ENCODE measurements around the gene CERK.
A peak's percentile ranks its signal among the peaks of the same experiment; 100 is the strongest.

The CERK gene

DNA sequence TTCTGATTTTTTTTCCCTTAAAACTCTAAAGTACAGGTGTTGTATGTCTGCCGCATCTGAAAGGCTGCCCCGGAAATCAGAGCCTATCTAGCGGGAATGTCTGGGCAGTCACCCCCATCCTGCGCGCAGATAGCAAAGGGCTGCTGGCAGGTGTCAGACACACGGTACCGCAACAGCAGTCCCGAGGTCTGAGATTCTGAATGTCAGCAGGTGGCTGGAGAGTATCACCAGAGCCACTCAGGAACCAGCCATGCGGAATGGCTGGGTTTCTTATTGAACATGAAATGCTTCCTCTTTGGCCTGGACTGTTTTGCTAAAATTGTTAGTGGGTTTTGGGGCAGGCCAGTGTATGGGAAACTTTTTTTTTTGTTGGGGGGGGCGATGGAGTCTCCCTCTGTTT lies 53.3 kb downstream of the CERK start:
- TF ChIP-seq, protein P1, sequence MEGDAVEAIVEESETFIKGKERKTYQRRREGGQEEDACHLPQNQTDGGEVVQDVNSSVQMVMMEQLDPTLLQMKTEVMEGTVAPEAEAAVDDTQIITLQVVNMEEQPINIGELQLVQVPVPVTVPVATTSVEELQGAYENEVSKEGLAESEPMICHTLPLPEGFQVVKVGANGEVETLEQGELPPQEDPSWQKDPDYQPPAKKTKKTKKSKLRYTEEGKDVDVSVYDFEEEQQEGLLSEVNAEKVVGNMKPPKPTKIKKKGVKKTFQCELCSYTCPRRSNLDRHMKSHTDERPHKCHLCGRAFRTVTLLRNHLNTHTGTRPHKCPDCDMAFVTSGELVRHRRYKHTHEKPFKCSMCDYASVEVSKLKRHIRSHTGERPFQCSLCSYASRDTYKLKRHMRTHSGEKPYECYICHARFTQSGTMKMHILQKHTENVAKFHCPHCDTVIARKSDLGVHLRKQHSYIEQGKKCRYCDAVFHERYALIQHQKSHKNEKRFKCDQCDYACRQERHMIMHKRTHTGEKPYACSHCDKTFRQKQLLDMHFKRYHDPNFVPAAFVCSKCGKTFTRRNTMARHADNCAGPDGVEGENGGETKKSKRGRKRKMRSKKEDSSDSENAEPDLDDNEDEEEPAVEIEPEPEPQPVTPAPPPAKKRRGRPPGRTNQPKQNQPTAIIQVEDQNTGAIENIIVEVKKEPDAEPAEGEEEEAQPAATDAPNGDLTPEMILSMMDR (IDR thresholded peaks at IDR 0.05; ENCODE audit: insufficient read depth, low read length, poor library complexity, severe bottlenecking) = no peak
- H3K36me3 ChIP-seq (ENCODE audit: control insufficient read depth, insufficient read depth, low read length) = peaks cover 18% of the 10 kb centered on the region
- H3K27me3 ChIP-seq (replicated peaks; ENCODE audit: control insufficient read depth, insufficient read depth, low read length) = no peaks in the 10 kb centered on the region
- DNase-seq (ENCODE audit: extremely low read depth, insufficient read length) = peak; percentile 56
- H3K4me3 ChIP-seq (replicated peaks; ENCODE audit: low read depth, low read length) = no peak overlapping the region

DNA sequence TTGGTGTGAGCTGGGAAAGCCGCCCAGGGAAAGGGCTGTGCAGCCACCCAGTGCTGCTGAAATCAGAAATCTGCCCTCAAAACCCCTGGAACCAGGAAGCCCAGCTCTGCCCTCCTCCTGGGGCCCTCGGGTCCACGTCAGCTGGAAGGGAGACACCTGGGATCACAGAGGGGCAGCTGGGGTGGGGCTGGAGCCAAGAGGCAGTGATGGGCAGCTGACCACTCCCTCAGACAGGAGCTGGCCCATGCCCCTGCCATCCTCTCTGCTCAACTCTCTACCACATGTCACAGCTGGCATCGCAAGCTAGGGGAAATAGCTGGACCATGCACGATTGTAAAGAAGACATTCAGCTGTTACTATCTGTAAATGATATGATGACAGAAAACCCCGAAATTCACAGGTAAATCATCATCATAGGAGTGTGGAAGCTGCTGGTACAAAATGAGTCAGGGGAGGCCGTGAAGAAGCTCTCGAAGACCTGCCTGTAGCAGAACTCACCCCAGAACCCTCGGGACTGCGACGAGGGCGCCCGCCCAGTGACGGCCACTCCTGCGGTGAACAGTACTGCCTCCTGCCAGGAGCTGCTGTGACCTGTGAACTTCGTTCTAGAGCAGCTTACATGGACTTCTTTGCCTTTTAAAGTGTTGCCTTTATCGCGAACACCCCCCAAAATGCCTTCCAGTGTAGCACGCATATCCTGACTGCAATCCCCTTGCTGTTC lies 55.9 kb downstream of the CERK start:
- H3K36me3 ChIP-seq (ENCODE audit: control insufficient read depth, insufficient read depth, low read length) = peaks cover 6% of the 10 kb centered on the region
- no peak overlapping the region for H3K4me3 ChIP-seq (replicated peaks; ENCODE audit: low read depth, low read length)
- no peak for DNase-seq (ENCODE audit: extremely low read depth, insufficient read length)
- no peaks in the 10 kb centered on the region for H3K27me3 ChIP-seq (replicated peaks; ENCODE audit: control insufficient read depth, insufficient read depth, low read length)
- TF ChIP-seq, protein P1 (IDR thresholded peaks at IDR 0.05; ENCODE audit: insufficient read depth, low read length, poor library complexity, severe bottlenecking) = no peak

GRCh38 chr22:46681010-46681409 lies 57.0 kb downstream of the CERK start:
- no peak for DNase-seq (ENCODE audit: extremely low read depth, insufficient read length)
- TF ChIP-seq, protein P1 (IDR thresholded peaks at IDR 0.05; ENCODE audit: insufficient read depth, low read length, poor library complexity, severe bottlenecking) = peak; percentile 68
- H3K36me3 ChIP-seq (ENCODE audit: control insufficient read depth, insufficient read depth, low read length) = peaks cover 2% of the 10 kb centered on the region; the same call in 1 of the 2 replicates
- H3K4me3 ChIP-seq (replicated peaks; ENCODE audit: low read depth, low read length) = no peak overlapping the region
- no peaks in the 10 kb centered on the region for H3K27me3 ChIP-seq (replicated peaks; ENCODE audit: control insufficient read depth, insufficient read depth, low read length)

DNA sequence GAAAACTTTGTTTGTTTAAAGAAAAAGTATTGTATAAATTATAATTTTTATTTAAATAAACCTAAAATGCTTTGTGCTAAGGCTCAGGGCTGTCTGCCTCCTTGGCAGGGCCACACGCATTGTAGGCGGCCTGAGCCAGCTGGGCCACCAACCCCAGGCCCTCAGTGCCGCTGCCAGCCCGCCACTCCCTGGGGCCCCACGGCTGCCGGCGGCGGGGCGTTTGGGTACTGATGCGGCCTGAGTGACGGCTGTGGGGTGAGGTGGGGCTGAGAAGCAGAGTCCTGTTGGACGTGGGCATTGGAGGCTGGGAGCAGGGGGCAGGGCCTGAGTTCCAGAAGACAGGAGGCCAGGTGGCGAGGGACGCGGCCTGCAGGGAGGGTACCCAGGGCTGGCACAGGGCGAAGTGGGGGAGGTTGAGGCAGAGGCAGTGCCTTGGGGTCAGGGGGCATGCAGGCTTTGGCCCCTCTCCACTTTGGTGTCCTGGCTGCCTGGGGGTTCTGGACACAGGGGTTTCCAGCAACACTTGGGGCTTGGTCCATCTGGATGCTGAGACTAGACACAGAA lies 58.3 kb downstream of the CERK start:
- TF ChIP-seq, protein P1 (IDR thresholded peaks at IDR 0.05; ENCODE audit: insufficient read depth, low read length, poor library complexity, severe bottlenecking) = no peak
- H3K36me3 ChIP-seq (ENCODE audit: control insufficient read depth, insufficient read depth, low read length) = peaks cover 3% of the 10 kb centered on the region; the same call in 1 of the 2 replicates

DNA sequence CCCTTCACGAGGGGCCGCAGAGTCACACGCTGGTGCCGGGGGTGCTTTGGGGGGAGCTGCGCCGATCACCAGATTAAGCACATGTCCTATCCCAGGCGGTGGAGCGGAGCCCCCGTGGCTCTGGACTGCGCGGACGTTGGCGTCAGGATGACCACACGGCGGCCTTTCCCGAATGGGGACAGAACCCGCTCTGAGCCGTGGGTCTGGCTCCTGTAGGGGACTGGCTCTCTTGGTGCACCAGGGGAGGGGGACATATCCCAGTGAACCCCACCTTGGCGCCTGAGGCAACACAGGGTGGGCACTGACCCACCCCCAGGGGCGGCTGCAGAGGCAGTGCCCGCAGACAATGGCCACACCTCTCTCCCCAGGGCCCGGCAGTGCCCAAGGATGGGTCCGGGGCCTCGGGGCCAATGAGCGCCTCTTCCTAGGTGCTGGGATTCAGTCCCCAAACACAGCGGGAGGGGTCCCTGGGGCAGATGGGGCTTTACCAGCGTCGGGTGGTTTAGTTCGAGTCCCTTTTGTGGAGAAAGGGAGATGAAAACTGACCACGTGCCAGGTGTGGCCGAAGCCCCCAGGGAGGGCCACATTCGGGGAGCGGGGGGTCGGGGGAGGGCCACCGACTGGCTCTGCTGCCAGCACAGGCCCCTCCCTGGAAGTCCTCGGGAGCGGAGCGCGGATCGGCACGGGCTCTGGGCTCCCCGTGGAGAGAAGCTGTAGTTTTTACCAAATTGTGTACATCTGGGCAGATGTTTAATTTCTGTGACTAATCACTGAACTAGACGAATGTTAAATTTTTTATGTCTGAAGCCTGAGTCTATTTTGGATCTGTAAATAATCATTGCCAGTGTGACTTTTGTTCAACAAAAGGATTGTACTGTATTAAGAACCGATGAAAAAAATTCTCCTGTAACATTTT lies 59.0 kb downstream of the CERK start:
- TF ChIP-seq, protein P1 (IDR thresholded peaks at IDR 0.05; ENCODE audit: insufficient read depth, low read length, poor library complexity, severe bottlenecking) = no peak
- H3K36me3 ChIP-seq (ENCODE audit: control insufficient read depth, insufficient read depth, low read length) = peaks cover 3% of the 10 kb centered on the region; the same call in 1 of the 2 replicates
- H3K4me3 ChIP-seq (replicated peaks; ENCODE audit: low read depth, low read length) = no peak overlapping the region
- no peak for DNase-seq (ENCODE audit: extremely low read depth, insufficient read length)
- no peaks in the 10 kb centered on the region for H3K27me3 ChIP-seq (replicated peaks; ENCODE audit: control insufficient read depth, insufficient read depth, low read length)

More for the DNA sequence above, 58.3 kb downstream of the CERK start:
- no peak for DNase-seq (ENCODE audit: extremely low read depth, insufficient read length)
- H3K27me3 ChIP-seq (replicated peaks; ENCODE audit: control insufficient read depth, insufficient read depth, low read length) = no peaks in the 10 kb centered on the region
- H3K4me3 ChIP-seq (replicated peaks; ENCODE audit: low read depth, low read length) = no peak overlapping the region
